Measurements from ENCODE around the gene CFAP99.

CFAP99 gene

GRCh38 chr4:2511645-2512131, 92.9 kb downstream of the CFAP99 start:
- DNase-seq (ENCODE audit: extremely low spot score) = no peak
- ChIA-PET POLR2A (no interaction called here), CTCF (no interaction called here)
- no peak for TF ChIP-seq ELF4 (IDR thresholded peaks at IDR 0.05)
- no peak for TF ChIP-seq NFRKB (IDR thresholded peaks at IDR 0.05)
- no peak for TF ChIP-seq ZNF384 (IDR thresholded peaks at IDR 0.05)
- TF ChIP-seq L3MBTL2 (conservative IDR thresholded peaks at IDR 0.05) = no peak
- TF ChIP-seq ARNT (IDR thresholded peaks at IDR 0.05) = no peak
- no peak for TF ChIP-seq LEF1 (IDR thresholded peaks at IDR 0.05; ENCODE audit: borderline replicate concordance)
- TF ChIP-seq FOXM1 (IDR thresholded peaks at IDR 0.05; ENCODE audit: borderline replicate concordance) = no peak

Data from HEK293T (cell line).